RKO (cell line): ENCODE measurements around the gene GPR62.
A peak's percentile ranks its signal among the peaks of the same experiment; 100 is the strongest.
"Not testable (repeated sequence)": the region's sequence is repeated elsewhere in the genome, so short reads cannot be mapped to it uniquely, and the experiment has no call there.

Experiments
- DNase-seq: peaks from one replicate; pipeline ENCODE4 v3.0.0-alpha.2; 2016; ENCODE audit warnings: low spot score

GPR62 gene

DNA sequence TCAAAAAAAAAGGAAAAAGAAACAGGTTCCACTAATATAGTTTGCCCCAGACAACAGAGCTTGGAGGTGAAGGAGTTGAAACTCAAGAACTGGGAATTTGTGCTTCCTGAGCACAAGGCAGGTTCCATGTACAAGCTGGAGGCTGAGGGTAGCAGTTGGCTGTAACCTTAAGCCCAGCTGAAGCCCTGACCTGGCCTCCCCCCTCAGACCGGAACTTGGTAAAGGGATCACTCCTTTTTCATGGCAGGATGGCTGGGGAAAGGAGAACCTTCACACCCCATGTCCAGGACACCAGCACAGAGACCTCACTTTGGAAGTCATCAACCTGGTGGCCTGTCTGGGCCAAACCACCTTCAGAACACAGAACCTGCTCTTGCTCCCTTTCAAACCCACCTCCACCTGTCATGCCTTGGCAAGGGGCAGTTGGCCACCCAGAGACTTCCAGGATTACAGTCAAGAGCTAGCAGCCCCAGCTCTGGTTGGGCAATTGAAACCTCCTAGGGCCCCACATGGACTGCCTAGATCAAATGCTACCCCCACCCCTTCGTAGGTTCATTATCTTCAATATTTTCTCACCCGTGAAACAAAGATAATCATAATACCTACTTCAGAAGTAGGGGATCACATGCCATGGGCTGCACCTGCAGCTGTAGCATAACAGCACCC, 37.0 kb downstream of the GPR62 start:
- no peak for DNase-seq

DNA sequence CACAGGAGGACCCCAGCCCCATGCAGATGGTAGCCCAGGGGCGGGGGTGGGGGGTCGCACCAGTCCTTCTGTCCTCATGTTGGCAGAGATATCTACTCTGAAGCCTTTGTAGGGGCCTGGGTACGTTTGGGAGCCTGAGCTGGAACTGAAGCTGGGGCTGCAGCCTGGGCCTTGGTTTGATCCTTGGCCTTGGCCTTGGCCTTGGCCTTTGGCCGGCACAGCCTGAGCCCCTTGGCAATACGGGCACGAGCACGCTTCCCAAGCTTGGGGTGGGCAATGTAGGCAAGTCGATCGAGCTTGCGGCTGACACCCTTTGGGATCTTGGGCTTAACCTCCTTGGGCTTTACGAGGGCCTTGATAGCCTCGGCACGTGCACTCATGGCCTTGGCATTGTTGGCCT, 38.5 kb downstream of the GPR62 start:
- DNase-seq = not testable (repeated sequence)

DNA sequence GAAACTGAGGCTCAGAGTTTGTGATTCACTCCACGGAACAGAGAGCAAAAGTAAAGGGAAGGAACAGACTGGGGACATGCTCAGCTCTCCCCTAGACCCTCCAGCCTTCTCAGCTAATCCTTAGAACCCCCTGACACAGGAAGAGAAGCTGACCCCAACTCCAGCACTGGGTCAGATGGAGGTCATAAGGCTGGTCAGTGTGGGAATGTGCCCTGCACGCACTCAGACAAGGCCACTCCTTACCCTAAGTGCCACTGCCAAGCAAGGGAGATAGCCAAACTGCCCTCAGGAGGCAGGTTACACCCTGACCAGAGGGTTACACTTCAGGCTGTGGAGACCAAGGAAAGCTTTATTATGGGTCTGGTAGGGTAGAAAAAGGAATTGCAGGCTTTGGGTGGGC, 39.3 kb downstream of the GPR62 start:
- DNase-seq = no peak

DNA sequence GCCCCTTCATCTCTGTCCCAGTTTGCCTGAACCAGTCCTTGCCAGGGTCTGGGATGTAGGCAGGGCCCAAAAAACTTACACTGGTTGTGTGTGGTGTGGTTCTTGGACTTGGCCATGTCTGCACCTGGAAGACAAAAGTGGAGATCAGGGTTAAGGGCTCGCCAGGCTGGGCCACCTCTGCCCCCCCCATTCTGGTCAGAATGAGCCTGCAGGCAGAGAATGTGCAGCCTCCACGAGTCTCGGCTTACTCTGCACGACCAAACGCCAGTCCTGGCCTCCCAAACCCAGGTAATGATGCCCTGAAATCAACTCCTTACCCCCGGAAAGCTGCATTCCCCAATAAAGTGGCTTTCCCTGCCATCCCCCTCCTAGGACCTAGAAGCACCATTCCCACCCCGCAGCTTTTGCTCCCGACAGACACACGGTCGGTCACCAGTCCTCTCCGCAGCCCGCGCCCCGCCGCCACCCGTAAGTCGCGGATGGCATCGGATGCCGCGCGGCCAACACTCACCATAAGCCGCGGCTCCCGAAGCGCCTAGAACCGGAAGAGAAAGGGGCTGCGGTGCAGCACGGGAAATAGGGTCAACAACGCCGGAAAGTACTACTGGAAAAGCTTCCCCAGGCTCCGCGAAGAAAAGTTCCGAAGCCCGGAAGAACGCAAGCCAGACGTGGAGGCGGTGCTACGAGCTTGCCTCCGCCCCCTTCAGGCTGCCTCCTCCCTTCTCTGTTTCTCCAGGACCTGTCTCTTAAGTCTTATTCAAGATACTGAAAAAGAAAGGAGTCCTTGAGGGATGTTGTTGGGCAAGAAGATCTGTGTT, 40.4 kb downstream of the GPR62 start, which contains the start of gene RPL29:
Gene RPL29, minus strand, starts transcription at position 550 of the 818 bp plus-strand sequence. Its CDS starts 434 bp downstream, at position 116.
- peak; percentile 96 for DNase-seq

DNA sequence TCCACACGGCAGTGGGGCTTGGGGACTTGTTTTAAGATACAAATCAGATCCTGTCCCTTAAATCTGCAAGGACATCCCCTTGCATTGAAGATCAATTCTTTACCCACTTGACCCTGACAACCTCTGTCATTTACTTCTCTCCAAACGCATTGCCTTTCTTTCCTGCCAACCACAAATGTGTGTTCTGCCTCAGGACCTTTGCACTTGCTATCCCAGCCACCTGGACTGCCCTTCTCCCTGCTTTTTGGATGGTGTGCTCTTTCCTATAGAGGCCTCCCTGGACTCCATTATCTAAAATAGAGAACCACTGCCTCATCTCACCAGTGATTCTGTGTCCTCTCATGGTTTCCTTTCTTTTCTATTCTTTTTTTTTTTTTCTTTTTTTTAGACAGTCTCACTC, 42.0 kb downstream of the GPR62 start:
- DNase-seq = no peak

DNA sequence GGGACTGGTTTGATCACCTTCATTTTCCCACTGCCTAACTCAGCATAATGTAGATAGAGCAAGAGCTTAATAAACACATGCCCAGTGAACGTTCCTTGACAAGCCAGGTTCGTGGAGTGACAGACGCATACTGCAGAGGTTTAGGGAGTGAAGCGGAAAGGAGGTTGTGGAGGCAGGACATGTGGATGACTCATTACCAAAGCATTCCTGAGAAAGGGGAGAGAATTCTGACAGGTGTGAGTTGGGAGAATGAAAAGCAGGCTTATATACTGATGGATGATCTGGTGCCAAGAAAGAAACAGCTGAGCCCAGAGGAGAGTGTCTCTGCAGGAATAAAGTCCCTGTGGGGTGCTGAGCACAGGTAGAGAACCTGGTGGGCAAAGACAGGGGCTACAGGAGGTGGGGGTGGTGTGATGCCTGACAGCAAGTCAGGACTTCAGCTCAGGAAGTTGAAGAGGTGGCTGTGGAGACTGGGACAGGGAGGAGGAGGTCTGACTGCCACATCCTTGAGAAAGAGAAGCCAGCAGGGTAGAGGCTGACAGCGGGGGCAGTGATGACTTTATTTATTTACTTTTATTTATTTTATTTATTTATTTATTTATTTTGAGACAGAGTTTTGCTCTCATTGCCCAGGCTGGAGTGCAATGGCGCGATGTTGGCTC, 42.9 kb downstream of the GPR62 start:
- DNase-seq = no peak

DNA sequence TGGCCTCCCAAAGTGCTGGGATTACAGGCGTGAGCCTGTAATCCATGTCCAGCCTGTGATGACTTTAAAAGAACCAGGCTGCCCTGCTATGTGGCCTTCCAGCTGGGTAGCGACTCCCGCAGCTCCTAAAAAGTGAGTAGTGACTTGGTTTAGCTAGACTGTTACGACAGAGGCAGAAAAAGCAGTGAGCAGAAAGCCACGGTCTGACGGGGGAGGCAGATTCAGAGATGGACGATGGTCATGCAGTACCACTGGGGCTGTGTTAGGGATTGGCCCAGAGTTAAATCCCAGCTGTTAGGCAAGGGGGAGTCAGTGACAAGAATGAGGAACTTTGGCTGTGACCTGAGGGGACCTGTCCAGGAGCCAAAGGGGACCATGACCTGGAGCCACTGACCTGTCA, 43.6 kb downstream of the GPR62 start:
- DNase-seq = no peak

DNA sequence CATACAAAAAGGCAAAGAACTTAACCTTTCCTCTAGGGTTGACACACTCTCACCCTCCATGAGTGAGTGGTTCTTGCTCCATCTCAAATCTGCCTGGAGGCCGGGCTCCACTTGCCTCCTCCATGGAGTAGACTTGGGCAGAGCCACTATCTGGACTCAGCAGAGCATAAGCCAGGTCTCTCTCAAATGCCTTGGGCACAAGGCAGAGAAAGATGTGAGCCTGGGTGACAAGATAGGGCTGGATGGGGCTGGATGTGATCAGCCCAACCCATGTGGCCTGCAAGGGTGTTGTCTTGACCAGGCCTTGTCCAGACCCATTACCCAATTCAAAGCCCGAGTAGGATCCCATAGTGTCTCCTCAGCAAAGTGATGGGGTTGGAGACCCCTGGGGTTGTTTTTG, 44.7 kb downstream of the GPR62 start:
- no peak for DNase-seq

DNA sequence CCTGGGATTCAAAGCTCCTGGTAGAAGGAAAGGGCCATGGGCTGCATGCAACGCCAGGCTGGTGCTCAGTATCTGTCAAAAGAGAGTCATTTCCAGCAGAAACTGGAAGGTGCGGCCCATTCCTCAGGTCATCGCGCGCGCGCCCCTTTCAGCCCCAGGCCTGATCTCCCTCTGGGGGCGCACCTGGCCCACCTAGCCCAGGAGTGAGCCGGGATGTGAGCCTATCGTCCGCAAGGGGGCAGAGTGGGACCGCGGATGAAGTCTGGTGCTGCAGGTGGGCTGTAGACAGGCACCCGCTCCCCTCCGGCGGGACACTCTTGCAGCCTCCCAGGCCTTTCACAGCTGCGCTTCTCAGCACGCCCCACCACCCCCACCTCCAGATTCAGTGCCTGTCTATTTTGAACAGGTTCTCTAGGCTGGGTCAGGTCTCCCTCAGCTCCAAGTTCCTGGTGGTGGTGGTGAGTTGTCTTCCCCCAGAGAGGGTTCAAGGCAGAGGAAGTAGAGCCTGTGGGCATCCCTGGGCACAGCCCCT, 46.3 kb downstream of the GPR62 start:
- DNase-seq = peak; percentile 64

DNA sequence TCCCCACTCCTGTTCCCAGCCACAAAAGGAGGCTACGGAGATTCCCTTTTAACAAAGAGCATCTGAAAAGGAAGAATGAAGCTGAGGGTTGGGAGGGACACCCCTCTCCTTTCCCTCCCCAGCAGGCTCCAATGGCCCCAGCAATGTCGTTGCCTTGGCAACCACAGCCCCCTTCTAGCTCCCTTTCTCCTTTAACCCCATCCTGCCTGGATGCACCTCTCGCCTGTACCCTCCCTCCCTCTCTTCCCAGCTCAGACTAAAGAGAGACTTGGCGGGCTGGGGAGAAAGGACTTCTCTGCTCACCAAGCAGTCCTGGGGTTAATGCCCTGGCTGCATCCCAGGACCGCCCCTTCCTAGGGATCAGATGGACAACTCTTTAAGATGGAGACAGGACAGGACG, 47.6 kb downstream of the GPR62 start:
- DNase-seq = no peak

DNA sequence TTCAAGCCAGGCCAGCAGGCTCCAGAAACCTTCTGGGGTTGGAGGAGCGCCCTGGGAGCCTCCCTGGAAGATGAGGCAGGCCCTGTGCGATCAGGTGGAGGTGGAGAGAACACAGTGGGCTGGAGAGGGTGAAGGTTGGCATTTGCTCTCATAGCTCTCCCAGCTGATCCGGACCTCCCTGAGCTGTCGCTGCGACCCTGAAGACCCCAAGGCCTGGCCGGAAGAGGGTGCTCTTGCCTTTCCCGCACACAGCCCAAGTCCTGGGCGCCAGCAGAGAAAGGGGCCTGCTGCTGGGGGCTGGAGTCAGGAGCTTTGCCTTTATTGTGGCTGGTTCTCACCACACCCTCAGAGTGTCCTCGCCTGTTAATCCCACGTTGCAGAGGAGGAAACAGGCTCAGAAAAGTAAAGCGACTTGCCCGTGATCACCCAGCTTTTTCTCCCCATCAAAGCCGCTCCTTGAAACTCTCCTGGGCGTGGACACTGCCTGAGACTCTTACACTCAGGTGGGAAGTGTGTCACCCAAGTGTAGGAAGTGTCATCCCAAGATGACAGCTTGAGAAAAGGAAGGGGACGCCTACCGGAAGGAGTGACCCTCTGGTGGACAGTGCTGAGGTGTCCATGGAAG, 49.1 kb downstream of the GPR62 start:
- no peak for DNase-seq

DNA sequence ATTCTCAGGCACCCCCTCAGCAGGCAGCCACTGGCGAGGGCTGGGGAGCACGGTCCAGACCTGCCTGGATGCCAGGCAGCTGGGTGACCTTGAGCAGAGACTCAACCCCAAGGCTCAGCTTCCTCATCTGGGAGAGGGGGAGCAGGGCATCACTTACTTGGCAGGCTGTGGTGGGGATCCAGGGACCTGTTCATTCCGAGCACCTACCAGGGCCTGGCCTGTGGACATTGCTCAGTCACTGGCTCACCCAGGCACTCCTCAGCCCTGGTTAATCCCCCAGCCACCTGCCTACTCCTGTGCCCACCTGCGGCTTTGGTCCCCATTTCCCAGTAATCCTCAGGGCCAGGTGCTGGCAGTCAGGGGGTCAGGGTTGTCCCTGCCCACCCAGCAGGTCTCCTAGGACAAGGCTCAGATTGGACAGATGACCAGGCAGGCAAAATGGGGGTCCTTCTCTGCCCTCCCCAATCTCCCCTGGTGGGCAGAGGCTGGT, 49.8 kb downstream of the GPR62 start:
- no peak for DNase-seq

DNA sequence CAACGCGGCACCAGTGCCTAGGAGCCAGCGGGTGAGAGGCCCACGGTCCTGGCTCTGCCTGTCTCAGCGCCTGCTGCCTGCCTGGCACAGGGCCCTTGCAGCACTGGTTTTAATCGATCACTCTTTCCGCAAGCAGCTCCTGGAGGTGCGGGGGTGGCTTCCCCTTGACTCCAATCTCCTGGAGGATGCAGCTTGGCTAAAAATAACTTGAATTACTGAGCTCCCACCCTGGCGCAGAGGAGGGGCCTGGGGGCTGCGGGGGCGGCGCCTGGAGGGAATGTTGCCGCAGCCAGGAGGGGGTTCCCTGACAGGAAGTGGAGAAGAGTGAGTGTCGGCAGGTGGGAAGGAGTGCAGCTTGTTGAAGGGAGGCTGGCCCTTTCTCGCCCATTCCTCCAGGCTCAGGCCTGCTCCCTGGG, 50.4 kb downstream of the GPR62 start:
- no peak for DNase-seq

DNA sequence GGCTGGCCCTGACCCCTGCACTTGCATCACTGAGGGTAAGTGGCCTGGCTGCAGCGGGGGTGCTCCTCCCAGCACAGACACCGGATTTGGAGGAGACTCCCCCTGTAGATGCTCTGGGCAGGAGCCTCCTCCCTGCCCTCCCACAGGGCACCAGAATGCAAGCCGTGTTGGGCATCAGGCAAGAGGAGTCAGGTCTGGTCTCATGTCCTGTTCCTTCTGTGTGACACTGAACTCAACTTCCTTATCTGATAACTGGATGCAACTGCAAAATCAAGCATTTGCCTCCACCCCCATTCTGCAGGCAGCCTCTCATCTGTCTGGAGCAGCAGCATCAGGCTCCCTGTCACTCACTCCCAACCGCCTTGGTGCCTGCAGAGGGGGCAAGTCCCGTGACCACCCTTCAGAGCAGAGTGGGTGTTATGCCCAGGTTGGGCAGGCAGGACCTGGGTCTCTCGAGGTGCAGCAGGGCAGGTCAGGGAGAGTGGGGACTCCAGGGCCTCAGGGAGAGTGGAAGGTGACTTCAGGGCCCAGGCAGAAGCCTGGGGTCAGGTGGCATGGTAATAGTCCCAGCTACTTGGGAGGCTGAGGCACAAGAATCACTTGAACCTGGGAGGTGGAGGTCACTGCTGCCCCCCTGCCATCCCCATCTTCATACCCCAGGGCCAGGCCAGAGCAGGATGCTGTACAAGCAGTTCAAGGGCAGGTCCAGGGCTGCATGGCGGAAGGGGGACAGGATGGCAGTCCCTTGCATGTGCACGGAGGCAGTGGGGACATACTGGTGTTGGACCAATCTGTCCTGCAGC, 51.0 kb downstream of the GPR62 start:
- DNase-seq = no peak

DNA sequence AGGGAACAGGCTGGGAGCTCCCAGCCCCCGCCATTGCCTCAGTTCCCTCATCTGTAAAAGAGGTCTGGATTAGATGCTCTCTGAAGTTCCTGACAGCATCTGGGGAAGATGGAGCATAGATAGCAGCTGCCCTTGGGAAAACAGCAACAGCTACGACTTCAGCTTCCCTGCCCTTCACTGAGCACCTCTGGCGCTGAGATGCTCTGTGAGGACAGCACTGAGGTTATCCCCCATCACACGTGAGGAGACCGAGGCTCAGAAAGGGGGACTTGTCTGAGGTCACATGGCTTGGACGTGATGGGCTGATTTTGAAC, 51.6 kb downstream of the GPR62 start:
- DNase-seq = no peak
